Loucy (cell line): Measurements from ENCODE around the gene FAM161A.

Source experiments
- H2AFZ ChIP-seq: fragments of 200-600 bp; sonication (generic); 2 replicates; pipeline ENCODE4 v1.6.0; 2016; ENCODE audit warnings: antibody characterized with exemption, mild to moderate bottlenecking, low read length, moderate library complexity
- H3F3A ChIP-seq: fragments of 200-600 bp; 2 replicates; pipeline ENCODE4 v1.6.0; 2016; ENCODE audit warnings: antibody characterized with exemption, low read depth, mild to moderate bottlenecking
- H3K27me3 ChIP-seq: fragments of 200-600 bp; sonication (generic); 2 replicates; pipeline ENCODE4 v1.6.1; 2014; ENCODE audit warnings: low read length, mild to moderate bottlenecking; ENCODE audit not compliant: insufficient read depth, poor library complexity, severe bottlenecking
- H3K36me3 ChIP-seq: fragments of 200-600 bp; sonication (generic); 2 replicates; pipeline ENCODE4 v1.6.1; 2016; ENCODE audit warnings: low read length; ENCODE audit not compliant: insufficient read depth
- H3K4me1 ChIP-seq: fragments of 200-600 bp; sonication (generic); 2 replicates; pipeline ENCODE4 v1.5.1; 2014; ENCODE audit warnings: low read length, mild to moderate bottlenecking; ENCODE audit not compliant: insufficient read depth, poor library complexity, severe bottlenecking
- H3K4me2 ChIP-seq: fragments of 200-600 bp; sonication (generic); 2 replicates; pipeline ENCODE4 v1.6.0; 2014; ENCODE audit warnings: antibody characterized with exemption, low read length, low read depth, mild to moderate bottlenecking; ENCODE audit not compliant: poor library complexity, severe bottlenecking
- H3K4me3 ChIP-seq: fragments of 200-600 bp; sonication (generic); 2 replicates; pipeline ENCODE4 v1.5.1; 2014; ENCODE audit warnings: low read length, mild to moderate bottlenecking, mixed read lengths; ENCODE audit not compliant: poor library complexity, severe bottlenecking
- H3K79me2 ChIP-seq: fragments of 200-600 bp; sonication (generic); 2 replicates; pipeline ENCODE4 v1.6.1; 2014; ENCODE audit warnings: low read length; ENCODE audit not compliant: insufficient read depth
- H3K9ac ChIP-seq: fragments of 200-600 bp; sonication (generic); 2 replicates; pipeline ENCODE4 v1.6.0; 2014; ENCODE audit warnings: mild to moderate bottlenecking, low read depth, low read length, moderate library complexity; ENCODE audit not compliant: poor library complexity, severe bottlenecking
- H3K9me2 ChIP-seq: fragments of 200-600 bp; sonication (generic); replicated peaks from 2 replicates; pipeline ENCODE4 v1.6.1; 2016; ENCODE audit warnings: low read depth, low read length, mixed read lengths
- H3K9me3 ChIP-seq: fragments of 200-600 bp; sonication (generic); 2 replicates; pipeline ENCODE4 v1.6.1; 2014; ENCODE audit warnings: mild to moderate bottlenecking, antibody characterized with exemption, low read length, low read depth; ENCODE audit not compliant: insufficient read depth
- H4K20me1 ChIP-seq: fragments of 200-600 bp; sonication (generic); 2 replicates; pipeline ENCODE4 v1.6.0; 2014; ENCODE audit warnings: antibody characterized with exemption, low read length, mild to moderate bottlenecking; ENCODE audit not compliant: insufficient read depth, poor library complexity, severe bottlenecking
- EZH2phosphoT487 ChIP-seq: fragments of 200-600 bp; IDR thresholded peaks from 2 replicates; pipeline ENCODE4 v1.6.1; 2018; ENCODE audit warnings: antibody characterized with exemption, mild to moderate bottlenecking, moderate library complexity, borderline replicate concordance
- TF ChIP-seq, protein P1 (sequence below): fragments of 200-600 bp; sonication (generic); conservative IDR thresholded peaks from 2 replicates; pipeline ENCODE4 v1.5.1; 2014; ENCODE audit warnings: mild to moderate bottlenecking, antibody characterized with exemption, low read length

FAM161A gene

DNA sequence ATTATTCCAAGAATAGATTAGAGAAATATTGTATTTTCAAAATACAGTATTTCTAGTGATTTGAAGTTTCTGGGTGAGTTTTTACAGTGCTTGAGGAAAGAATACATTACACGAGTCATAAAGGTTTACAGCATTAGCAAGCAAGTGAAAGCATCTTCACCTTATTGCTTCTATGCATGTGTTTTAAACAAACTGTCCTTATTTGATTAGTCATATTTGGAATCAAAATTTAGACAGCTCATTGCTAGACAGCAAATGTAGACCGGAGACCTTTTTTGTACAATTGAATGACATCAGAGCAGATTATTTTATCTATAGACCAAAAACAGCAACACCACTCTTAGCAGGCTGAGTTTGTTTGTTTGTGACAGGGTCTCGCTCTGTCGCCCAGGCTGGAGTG, 69.2 kb downstream of the FAM161A start:
- Histone ChIP-seq H3K4me1 (no peaks in the 10 kb centered on the region), H3K9me2 (no peaks in the 10 kb centered on the region), H2AFZ (no peak overlapping the region), H3K36me3 (no peaks in the 10 kb centered on the region), H3K4me2 (no peak overlapping the region), H3K4me3 (no peak overlapping the region), H4K20me1 (no peaks in the 10 kb centered on the region), H3K9ac (no peak overlapping the region), H3K27me3 (no peaks in the 10 kb centered on the region), H3K9me3 (no peaks in the 10 kb centered on the region), H3K79me2 (no peaks in the 10 kb centered on the region), H3F3A (no peaks in the 10 kb centered on the region)
- no peak for TF ChIP-seq EZH2phosphoT487
- TF ChIP-seq, protein P1, sequence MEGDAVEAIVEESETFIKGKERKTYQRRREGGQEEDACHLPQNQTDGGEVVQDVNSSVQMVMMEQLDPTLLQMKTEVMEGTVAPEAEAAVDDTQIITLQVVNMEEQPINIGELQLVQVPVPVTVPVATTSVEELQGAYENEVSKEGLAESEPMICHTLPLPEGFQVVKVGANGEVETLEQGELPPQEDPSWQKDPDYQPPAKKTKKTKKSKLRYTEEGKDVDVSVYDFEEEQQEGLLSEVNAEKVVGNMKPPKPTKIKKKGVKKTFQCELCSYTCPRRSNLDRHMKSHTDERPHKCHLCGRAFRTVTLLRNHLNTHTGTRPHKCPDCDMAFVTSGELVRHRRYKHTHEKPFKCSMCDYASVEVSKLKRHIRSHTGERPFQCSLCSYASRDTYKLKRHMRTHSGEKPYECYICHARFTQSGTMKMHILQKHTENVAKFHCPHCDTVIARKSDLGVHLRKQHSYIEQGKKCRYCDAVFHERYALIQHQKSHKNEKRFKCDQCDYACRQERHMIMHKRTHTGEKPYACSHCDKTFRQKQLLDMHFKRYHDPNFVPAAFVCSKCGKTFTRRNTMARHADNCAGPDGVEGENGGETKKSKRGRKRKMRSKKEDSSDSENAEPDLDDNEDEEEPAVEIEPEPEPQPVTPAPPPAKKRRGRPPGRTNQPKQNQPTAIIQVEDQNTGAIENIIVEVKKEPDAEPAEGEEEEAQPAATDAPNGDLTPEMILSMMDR = no peak

DNA sequence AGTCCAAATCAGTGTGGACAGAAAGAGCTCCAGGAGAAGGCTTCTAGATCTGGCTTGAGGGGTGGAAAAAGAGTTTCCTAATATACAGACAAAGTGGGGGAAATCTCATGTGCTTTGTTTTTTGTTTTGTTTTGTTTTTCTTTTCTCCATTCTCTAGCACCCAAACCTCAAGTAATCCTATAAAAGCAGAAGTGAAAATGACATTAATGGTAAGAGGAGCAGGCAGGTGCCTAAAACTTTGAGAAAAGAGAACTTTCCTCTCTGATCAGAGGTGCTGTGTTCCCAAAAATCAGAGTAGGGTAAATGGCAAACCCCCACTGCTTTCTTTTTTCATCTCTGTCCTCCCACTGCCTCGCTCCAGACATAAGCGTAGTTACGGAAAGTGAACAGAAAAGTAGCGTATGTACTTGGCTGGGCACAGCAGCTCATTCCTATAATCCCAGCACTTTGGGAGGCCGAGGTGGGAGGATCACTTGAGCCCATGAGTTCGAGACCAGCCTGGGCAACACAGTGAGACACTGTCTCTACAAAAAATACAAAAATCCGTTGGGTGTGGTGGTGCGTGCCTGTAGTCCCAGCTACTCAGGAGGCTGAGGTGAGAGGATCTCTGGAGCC, 77.8 kb downstream of the FAM161A start:
- Histone ChIP-seq H3K9ac (no peak overlapping the region), H3K4me3 (no peak overlapping the region), H3K9me3 (no peaks in the 10 kb centered on the region), H3K36me3 (no peaks in the 10 kb centered on the region), H3K79me2 (no peaks in the 10 kb centered on the region), H3F3A (no peaks in the 10 kb centered on the region), H3K4me2 (no peak overlapping the region), H2AFZ (no peak overlapping the region), H4K20me1 (no peaks in the 10 kb centered on the region), H3K4me1 (no peaks in the 10 kb centered on the region), H3K9me2 (no peaks in the 10 kb centered on the region), H3K27me3 (no peaks in the 10 kb centered on the region)
- TF ChIP-seq, protein P1 = no peak
- TF ChIP-seq EZH2phosphoT487 = no peak
